Hematopoietic multipotent progenitor cell (in vitro differentiated cells): ENCODE results near the gene AP4B1. TPM values are rescaled to one million over a fixed set of nuclear protein-coding genes. Genes with fewer than 3 reads are reported as not detected.

ENCODE experiments used
- DNase-seq, 3 donors: peaks; one replicate each; pipeline ENCODE4 v3.0.0-alpha.2; 2011 to 2015; ENCODE audit warnings: low read depth in 2 of 3, low spot score in 2 of 3
- total RNA-seq: library from RNA; depleted of rRNA; stranded (reverse); fragments of >200 nt; gene quantifications from one replicate; pipeline ENCODE4 v1.2.3, GENCODE V29; 2012

AP4B1 gene
- total RNA-seq, 1 donor, result 18.6 TPM

GRCh38 chr1:113931451-113931851, 26.9 kb upstream of the AP4B1 start:
- DNase-seq, result peak in 2 of 3 donors; percentile 43 to 71

GRCh38 chr1:113930499-113931161, 26.0 kb upstream of the AP4B1 start:
- DNase-seq, result peak; percentile 65 to 90 (median 87)

- DNase-seq, result peak; percentile 50 to 63 (median 59)
These were observed 25.3 kb upstream of the AP4B1 start for GRCh38 chr1:113929750-113930498.

- peak; percentile 80 to 96 (median 93) for DNase-seq
These were observed 24.5 kb upstream of the AP4B1 start, which contains the start of gene HIPK1 for GRCh38 chr1:113928941-113929749. Gene HIPK1 (plus strand): TSS chr1:113929324.

- peak in 1 of 3 donors; percentile 50 for DNase-seq
These were observed 23.8 kb upstream of the AP4B1 start for GRCh38 chr1:113928187-113928930.

GRCh38 chr1:113924473-113924872, 19.9 kb upstream of the AP4B1 start:
- no peak for DNase-seq

GRCh38 chr1:113922957-113923356, 18.4 kb upstream of the AP4B1 start:
- no peak for DNase-seq

GRCh38 chr1:113918243-113918642, 13.6 kb upstream of the AP4B1 start:
- DNase-seq, result no peak

GRCh38 chr1:113917400-113918082, 12.9 kb upstream of the AP4B1 start:
- DNase-seq, result no peak

GRCh38 chr1:113916974-113917373, 12.4 kb upstream of the AP4B1 start:
- DNase-seq, result no peak

GRCh38 chr1:113913887-113914664, 9.5 kb upstream of the AP4B1 start:
- peak in 2 of 3 donors; percentile 82 to 93 for DNase-seq

GRCh38 chr1:113913312-113913668, 8.7 kb upstream of the AP4B1 start:
- no peak for DNase-seq

- DNase-seq, result no peak
These were observed 8.2 kb upstream of the AP4B1 start for GRCh38 chr1:113912594-113913311.

- no peak for DNase-seq
These were observed 849 bp upstream of the AP4B1 start for GRCh38 chr1:113905435-113905861.

GRCh38 chr1:113904293-113904673, 316 bp downstream of the AP4B1 start:
- peak in 1 of 3 donors; percentile 13 for DNase-seq

- DNase-seq, result peak in 1 of 3 donors; percentile 15
These were observed 902 bp downstream of the AP4B1 start for GRCh38 chr1:113903501-113904292.

- DNase-seq, result no peak
These were observed 3.4 kb downstream of the AP4B1 start for GRCh38 chr1:113901191-113901590.

- DNase-seq, result no peak
These were observed 5.5 kb downstream of the AP4B1 start for GRCh38 chr1:113899111-113899510.
